SK-N-SH (cell line): ENCODE data around the gene PGAP3. TPM values are rescaled to one million over a fixed set of nuclear protein-coding genes. Genes with fewer than 3 reads are reported as not detected.

ENCODE experiments used
- CTCF ChIA-PET: fragments of 300-600, 350-600 bp; formaldehyde crosslinking; extraction: SDS; loops from one replicate; lab custom pipeline; 2021; lab: Yijun Ruan, JAX
- POLR2A ChIA-PET: fragments of 350-600 bp; sonication (Branson Sonifier 250); formaldehyde crosslinking; extraction: SDS; loops from one replicate; lab custom pipeline; 2020; ENCODE audit warnings: antibody characterized with exemption, inconsistent platforms; lab: Yijun Ruan, JAX
- DNase-seq: peaks from one replicate; pipeline ENCODE4 v3.0.0; 2012
- H2AFZ ChIP-seq: fragments of 200-600 bp; sonication (generic); 2 replicates; pipeline ENCODE4 v1.8.1; 2016; ENCODE audit warnings: antibody characterized with exemption, mild to moderate bottlenecking, low read depth
- H3F3A ChIP-seq: fragments of 200-600 bp; sonication (generic); replicated peaks from 2 replicates; pipeline ENCODE3; 2016; ENCODE audit warnings: antibody characterized with exemption, mild to moderate bottlenecking; ENCODE audit not compliant: insufficient read depth
- H3K27ac ChIP-seq, 2 experiments: fragments of 200-500 bp in 1 of 2; fragments of 200-600 bp in 1 of 2; sonication (Bioruptor generic) in 1 of 2; sonication (generic), shearing (Covaris generic) in 1 of 2; 2 replicates each; pipeline versions ENCODE4 v1.5.1 to v1.6.1; 2014 to 2016; ENCODE audit warnings: low read depth in 2 of 2, inconsistent platforms in 1 of 2, low read length in 1 of 2, mild to moderate bottlenecking in 1 of 2, mixed read lengths in 1 of 2
- H3K27me3 ChIP-seq: fragments of 200-600 bp; sonication (generic), shearing (Covaris generic); 2 replicates; pipeline ENCODE4 v1.6.1; 2016; ENCODE audit warnings: mixed run types; ENCODE audit not compliant: insufficient read depth
- H3K36me3 ChIP-seq, 2 experiments: fragments of 200-500 bp in 1 of 2; fragments of 200-600 bp in 1 of 2; sonication (Bioruptor generic) in 1 of 2; sonication (generic) in 1 of 2; replicated peaks in 1 of 2; 2 replicates each; pipeline versions ENCODE3 to v1.5.1; 2014 to 2016; ENCODE audit warnings: low read length in 1 of 2, mild to moderate bottlenecking in 1 of 2; ENCODE audit not compliant: insufficient read depth in 2 of 2, control insufficient read depth in 1 of 2
- H3K4me1 ChIP-seq, 2 experiments: fragments of 200-500 bp in 1 of 2; fragments of 200-600 bp in 1 of 2; sonication (Bioruptor generic) in 1 of 2; sonication (generic), shearing (Covaris generic) in 1 of 2; 2 replicates each; pipeline versions ENCODE4 v1.5.1 to v1.6.1; 2014 to 2016; ENCODE audit warnings: low read depth in 1 of 2, low read length in 1 of 2, mixed run types in 1 of 2; ENCODE audit not compliant: insufficient read depth in 2 of 2, control insufficient read depth in 1 of 2
- H3K4me2 ChIP-seq: fragments of 200-600 bp; sonication (generic), shearing (Covaris generic); 2 replicates; pipeline ENCODE4 v1.6.1; 2017; ENCODE audit warnings: mixed run types
- H3K4me3 ChIP-seq, 2 experiments: fragments of 200-500 bp in 1 of 2; fragments of 200-600 bp in 1 of 2; sonication (Bioruptor generic) in 1 of 2; sonication (generic), shearing (Covaris generic) in 1 of 2; 2 replicates each; pipeline versions ENCODE4 v1.5.1 to v1.8.1; 2014 to 2016; ENCODE audit warnings: low read depth in 2 of 2, inconsistent platforms in 1 of 2, low read length in 1 of 2, mild to moderate bottlenecking in 1 of 2, mixed read lengths in 1 of 2, moderate library complexity in 1 of 2
- H3K79me2 ChIP-seq: fragments of 200-600 bp; sonication (generic); 2 replicates; pipeline ENCODE4 v1.8.1; 2017; ENCODE audit warnings: mild to moderate bottlenecking; ENCODE audit not compliant: insufficient read depth
- H3K9ac ChIP-seq: fragments of 200-600 bp; sonication (generic); 2 replicates; pipeline ENCODE4 v1.6.1; 2017; ENCODE audit warnings: mixed run types
- H3K9me2 ChIP-seq: fragments of 200-600 bp; sonication (generic); 2 replicates; pipeline ENCODE4 v1.6.1; 2017; ENCODE audit warnings: mixed run types
- H3K9me3 ChIP-seq: fragments of 200-600 bp; sonication (generic); 2 replicates; pipeline ENCODE4 v1.6.1; 2017; ENCODE audit warnings: mixed run types, mild to moderate bottlenecking, moderate library complexity
- H4K20me1 ChIP-seq: fragments of 200-600 bp; sonication (generic); 2 replicates; pipeline ENCODE4 v1.6.1; 2017; ENCODE audit warnings: mild to moderate bottlenecking, mixed run types; ENCODE audit not compliant: insufficient read depth
- CTCF ChIP-seq: fragments of 200-600 bp; sonication (generic); IDR thresholded peaks from 2 replicates; pipeline ENCODE4 v1.6.1; 2017; ENCODE audit warnings: antibody characterized with exemption, mild to moderate bottlenecking, moderate library complexity
- ELF1 ChIP-seq: IDR thresholded peaks from 2 replicates; pipeline ENCODE4 v1.4.0; 2012
- FOSL2 ChIP-seq: IDR thresholded peaks from 2 replicates; pipeline ENCODE4 v1.4.0; 2012; ENCODE audit warnings: low read depth, mild to moderate bottlenecking, moderate library complexity, borderline replicate concordance
- FOXJ3 ChIP-seq: sonication (generic); formaldehyde crosslinking; IDR thresholded peaks from 2 replicates; pipeline ENCODE4 v1.5.1; 2020; ENCODE audit warnings: mild to moderate bottlenecking, missing genetic modification reagents
- FOXM1 ChIP-seq: IDR thresholded peaks from 2 replicates; pipeline ENCODE4 v1.4.0; 2012; ENCODE audit warnings: low read depth, mild to moderate bottlenecking
- GATA2 ChIP-seq: sonication (generic); formaldehyde crosslinking; IDR thresholded peaks from 2 replicates; pipeline ENCODE4 v1.5.0; 2020; ENCODE audit warnings: mild to moderate bottlenecking, missing genetic modification reagents
- IRF3 ChIP-seq: fragments of 150-350 bp; IDR thresholded peaks from 2 replicates; pipeline ENCODE4 v1.6.1; 2016; ENCODE audit warnings: mild to moderate bottlenecking, low read depth, low read length
- JUND ChIP-seq: IDR thresholded peaks from 2 replicates; pipeline ENCODE4 v1.4.0; 2012
- MEF2A ChIP-seq: IDR thresholded peaks from 2 replicates; pipeline ENCODE4 v1.4.0; 2012; ENCODE audit warnings: low read depth, borderline replicate concordance
- NFIC ChIP-seq: IDR thresholded peaks from 2 replicates; pipeline ENCODE4 v1.4.0; 2012; ENCODE audit warnings: borderline replicate concordance
- NRF1 ChIP-seq: IDR thresholded peaks from 2 replicates; pipeline ENCODE4 v1.6.1; 2012; ENCODE audit warnings: low read depth, mild to moderate bottlenecking, low read length
- REST ChIP-seq: IDR thresholded peaks from 2 replicates; pipeline ENCODE4 v1.6.1; 2012; ENCODE audit warnings: mild to moderate bottlenecking, low read depth, low read length, moderate library complexity
- RFX5 ChIP-seq: IDR thresholded peaks from 2 replicates; pipeline ENCODE4 v1.6.1; 2012; ENCODE audit warnings: mild to moderate bottlenecking, improper control_type of control experiment, low read length
- SIN3A ChIP-seq: IDR thresholded peaks from 2 replicates; pipeline ENCODE4 v1.6.1; 2012; ENCODE audit warnings: low read depth, mild to moderate bottlenecking, low read length, moderate library complexity, borderline replicate concordance
- SMC3 ChIP-seq: IDR thresholded peaks from 2 replicates; pipeline ENCODE4 v1.6.1; 2012; ENCODE audit warnings: low read depth, low read length, improper control_type of control experiment
- TCF12 ChIP-seq: IDR thresholded peaks from 2 replicates; pipeline ENCODE4 v1.4.0; 2012
- TEAD4 ChIP-seq: IDR thresholded peaks from 2 replicates; pipeline ENCODE4 v1.4.0; 2012; ENCODE audit warnings: mild to moderate bottlenecking, borderline replicate concordance; ENCODE audit not compliant: insufficient read depth
- YY1 ChIP-seq: IDR thresholded peaks from 2 replicates; pipeline ENCODE4 v1.4.0; 2012; ENCODE audit warnings: low read depth, mild to moderate bottlenecking
- whole genome bisulfite sequencing: methylation state at CpG from one replicate; pipeline ENCODE4 v1.1.6; 2017; ENCODE audit warnings: low lambda C conversion rate; 5-methylcytosine and 5-hydroxymethylcytosine counted together
- polyA plus RNA-seq, 3 experiments: library from polyadenylated mRNA; depleted of rRNA; stranded (reverse); fragments of >200 nt; gene quantifications; 2 replicates each; pipeline ENCODE4 v1.2.3, GENCODE V29; 2012

PGAP3 gene
- polyA plus RNA-seq, 1 of the 3 experiments (the other 2 are of a cell fraction): 20.9 TPM

- no peak overlapping the region for H3K9ac ChIP-seq
- H3F3A ChIP-seq: no peaks in the 10 kb centered on the region
- no peaks in the 10 kb centered on the region for H4K20me1 ChIP-seq
- WGBS: 65% methylated on average over 4 of the region's 16 CpGs
- no peak overlapping the region for H3K4me2 ChIP-seq
- H3K36me3 ChIP-seq: no peaks in the 10 kb centered on the region
- CTCF ChIA-PET: interaction anchor here (0.8 to 14.5 kb wide), 9 partner anchors 8 to 127 kb away, joined by 3 to 483 read pairs (median 11); partner anchors contain the start of genes NEUROD2, PNMT, STARD3 and TCAP
- H3K27ac ChIP-seq: no peak overlapping the region
- no peaks in the 10 kb centered on the region for H3K9me3 ChIP-seq
- DNase-seq: no peak
- no peak overlapping the region for H2AFZ ChIP-seq
- peaks cover 41% of the 10 kb centered on the region for H3K27me3 ChIP-seq
- no peak overlapping the region for H3K4me3 ChIP-seq
- no peaks in the 10 kb centered on the region for H3K9me2 ChIP-seq
- H3K79me2 ChIP-seq: no peaks in the 10 kb centered on the region
- peaks cover 0 to 5% of the 10 kb centered on the region in 2 experiments; a peak in 1 of 4 replicates for H3K4me1 ChIP-seq
- TF ChIP-seq REST: no peak
- no peak for TF ChIP-seq JUND
- no peak for TF ChIP-seq CTCF
- no peak for TF ChIP-seq MEF2A
- no peak for TF ChIP-seq TCF12
- no peak for TF ChIP-seq RFX5
- no peak for TF ChIP-seq YY1
- TF ChIP-seq FOXJ3 (CRISPR knock-in tag): no peak
- no peak for TF ChIP-seq NFIC
- TF ChIP-seq IRF3: no peak
- TF ChIP-seq SIN3A: no peak
- TF ChIP-seq SMC3: no peak
- TF ChIP-seq NRF1: no peak
- no peak for TF ChIP-seq GATA2 (CRISPR knock-in tag)
- no peak for TF ChIP-seq TEAD4
- no peak for TF ChIP-seq FOSL2
- no peak for TF ChIP-seq ELF1
- TF ChIP-seq FOXM1: no peak
- TF ChIP-seq, all 33 proteins: peak for 0
- POLR2A ChIA-PET: interaction anchor here (0.5 kb wide), 1 partner anchor 163 kb away, joined by 3 read pairs; no protein-coding TSS in a partner anchor
Measured at GRCh38 chr17:39627712-39628516, 59.9 kb downstream of the PGAP3 start.
